ENCODE data around the gene TEX36. TPM values are rescaled to one million over a fixed set of nuclear protein-coding genes. Genes with fewer than 3 reads are reported as not detected.

TEX36 gene
- total and polyA plus RNA-seq, 7 donors = not detected

- no peaks in the 10 kb centered on the region for H3K4me1 ChIP-seq
- no peak for ATAC-seq
- no peak for DNase-seq
- 49 to 64% (median 55%) methylated on average over 12 of the region's 12 CpGs for WGBS, 3 donors
- no peaks in the 10 kb centered on the region for H3K9me3 ChIP-seq
- no peak overlapping the region for H3K27ac ChIP-seq
- peaks cover 0 to 4% (median 0%) of the 10 kb centered on the region in 3 donors for H3K27me3 ChIP-seq (ENCODE audit: insufficient read depth in 3 of 3, low read length in 2 of 3)
- no peak for TF ChIP-seq CTCF (IDR thresholded peaks at IDR 0.05)
- H3K4me3 ChIP-seq = no peak overlapping the region
- no peaks in the 10 kb centered on the region for H3K36me3 ChIP-seq (ENCODE audit: insufficient read depth in 1 of 2, low read depth in 1 of 2)
- intact Hi-C loops (cut with DNase I) = loop anchor here in 1 of 2 donors (10.0 kb wide), 1 partner anchor 1248 kb away; no protein-coding TSS in a partner anchor
These were observed 9.9 kb upstream of the TEX36 start for GRCh38 chr10:125692601-125693523.

GRCh38 chr10:125692196-125692595 is 9.2 kb upstream of the TEX36 start:
- TF ChIP-seq CTCF (IDR thresholded peaks at IDR 0.05) = no peak
- Histone ChIP-seq H3K36me3 (ENCODE audit: insufficient read depth in 1 of 2, low read depth in 1 of 2) (no peaks in the 10 kb centered on the region), H3K27ac (no peak overlapping the region), H3K9me3 (no peaks in the 10 kb centered on the region), H3K27me3 (ENCODE audit: insufficient read depth in 3 of 3, low read length in 2 of 3) (peaks cover 0 to 4% (median 0%) of the 10 kb centered on the region in 3 donors), H3K4me3 (no peak overlapping the region), H3K4me1 (no peaks in the 10 kb centered on the region)
- WGBS, 3 donors = 30 to 33% (median 30%) methylated on average over 3 of the region's 3 CpGs
- DNase-seq = no peak
- ATAC-seq = no peak
- intact Hi-C loops (cut with DNase I) = loop anchor here in 1 of 2 donors (10.0 kb wide), 1 partner anchor 1247 kb away; no protein-coding TSS in a partner anchor

- no peak for DNase-seq
- no peak for ATAC-seq
- WGBS, 3 donors = 66 to 71% (median 68%) methylated on average over 19 of the region's 19 CpGs
- TF ChIP-seq CTCF (IDR thresholded peaks at IDR 0.05) = no peak
- Histone ChIP-seq H3K9me3 (no peaks in the 10 kb centered on the region), H3K4me1 (no peaks in the 10 kb centered on the region), H3K4me3 (no peak overlapping the region), H3K27ac (no peak overlapping the region), H3K36me3 (ENCODE audit: insufficient read depth in 1 of 2, low read depth in 1 of 2) (no peaks in the 10 kb centered on the region), H3K27me3 (ENCODE audit: insufficient read depth in 3 of 3, low read length in 2 of 3) (peaks cover 0 to 4% (median 0%) of the 10 kb centered on the region in 3 donors)
- intact Hi-C loops (cut with DNase I) = loop anchor here in 1 of 2 donors (10.0 kb wide), 1 partner anchor 1247 kb away; no protein-coding TSS in a partner anchor
These were observed 8.4 kb upstream of the TEX36 start for GRCh38 chr10:125691160-125691981.

GRCh38 chr10:125689955-125690569 is 7.1 kb upstream of the TEX36 start:
- DNase-seq (no peak), ATAC-seq (no peak)
- H3K4me1 ChIP-seq = no peaks in the 10 kb centered on the region
- no peaks in the 10 kb centered on the region for H3K36me3 ChIP-seq (ENCODE audit: insufficient read depth in 1 of 2, low read depth in 1 of 2)
- H3K27me3 ChIP-seq (ENCODE audit: insufficient read depth in 3 of 3, low read length in 2 of 3) = peaks cover 0 to 2% (median 0%) of the 10 kb centered on the region in 3 donors
- intact Hi-C loops (cut with DNase I) = loop anchor here in 1 of 2 donors (10.0 kb wide), 1 partner anchor 1245 kb away; no protein-coding TSS in a partner anchor
- H3K9me3 ChIP-seq = no peaks in the 10 kb centered on the region
- TF ChIP-seq CTCF (IDR thresholded peaks at IDR 0.05) = no peak
- 61 to 62% (median 62%) methylated on average over 8 of the region's 8 CpGs for WGBS, 3 donors
- no peak overlapping the region for H3K4me3 ChIP-seq
- H3K27ac ChIP-seq = no peak overlapping the region
